Loucy (cell line): ENCODE data around the gene FBXW10B.

Experiments
- EZH2phosphoT487 ChIP-seq: fragments of 200-600 bp; IDR thresholded peaks from 2 replicates; pipeline ENCODE4 v1.6.1; 2018; ENCODE audit warnings: antibody characterized with exemption, mild to moderate bottlenecking, moderate library complexity, borderline replicate concordance
- TF ChIP-seq, protein P1 (sequence below): fragments of 200-600 bp; sonication (generic); conservative IDR thresholded peaks from 2 replicates; pipeline ENCODE4 v1.5.1; 2014; ENCODE audit warnings: mild to moderate bottlenecking, antibody characterized with exemption, low read length

DNA sequence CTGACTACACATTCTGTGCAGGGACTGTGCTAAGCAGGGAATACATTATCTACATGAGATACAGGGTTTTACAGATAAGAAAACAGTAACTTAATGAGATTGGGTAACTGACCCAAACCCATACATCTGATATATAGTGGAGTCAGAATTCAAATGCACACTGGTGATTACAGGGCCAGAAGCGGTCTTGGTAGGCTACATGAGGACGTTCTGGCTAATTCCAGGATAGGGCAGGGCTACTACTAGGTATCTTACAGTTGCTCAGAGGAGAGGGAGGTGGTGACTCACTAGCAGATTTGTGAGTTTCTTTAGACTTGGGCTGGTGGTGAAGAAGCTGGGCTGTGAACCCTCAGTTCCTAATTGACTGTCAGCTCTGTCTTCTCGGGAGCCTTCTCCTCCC is 43.2 kb upstream of the FBXW10B start:
- TF ChIP-seq, protein P1, sequence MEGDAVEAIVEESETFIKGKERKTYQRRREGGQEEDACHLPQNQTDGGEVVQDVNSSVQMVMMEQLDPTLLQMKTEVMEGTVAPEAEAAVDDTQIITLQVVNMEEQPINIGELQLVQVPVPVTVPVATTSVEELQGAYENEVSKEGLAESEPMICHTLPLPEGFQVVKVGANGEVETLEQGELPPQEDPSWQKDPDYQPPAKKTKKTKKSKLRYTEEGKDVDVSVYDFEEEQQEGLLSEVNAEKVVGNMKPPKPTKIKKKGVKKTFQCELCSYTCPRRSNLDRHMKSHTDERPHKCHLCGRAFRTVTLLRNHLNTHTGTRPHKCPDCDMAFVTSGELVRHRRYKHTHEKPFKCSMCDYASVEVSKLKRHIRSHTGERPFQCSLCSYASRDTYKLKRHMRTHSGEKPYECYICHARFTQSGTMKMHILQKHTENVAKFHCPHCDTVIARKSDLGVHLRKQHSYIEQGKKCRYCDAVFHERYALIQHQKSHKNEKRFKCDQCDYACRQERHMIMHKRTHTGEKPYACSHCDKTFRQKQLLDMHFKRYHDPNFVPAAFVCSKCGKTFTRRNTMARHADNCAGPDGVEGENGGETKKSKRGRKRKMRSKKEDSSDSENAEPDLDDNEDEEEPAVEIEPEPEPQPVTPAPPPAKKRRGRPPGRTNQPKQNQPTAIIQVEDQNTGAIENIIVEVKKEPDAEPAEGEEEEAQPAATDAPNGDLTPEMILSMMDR, result no peak
- no peak for TF ChIP-seq EZH2phosphoT487
